Skeletal muscle tissue (tissue), 4 donors: ENCODE measurements around the gene SUN1. TPM values are rescaled to one million over a fixed set of nuclear protein-coding genes. Genes with fewer than 3 reads are reported as not detected.

ENCODE experiments used
- H3K27ac ChIP-seq: one replicate; pipeline ENCODE4 v1.7.0; 2013; ENCODE audit warnings: mild to moderate bottlenecking, low read depth, low read length, inconsistent platforms
- H3K27me3 ChIP-seq, 3 donors: one replicate each; pipeline ENCODE4 v1.7.0; 2013; ENCODE audit warnings: low read length in 3 of 3; ENCODE audit not compliant: control insufficient read depth in 3 of 3, insufficient read depth in 3 of 3
- H3K36me3 ChIP-seq, 3 donors: one replicate each; pipeline ENCODE4 v1.7.0; 2013; ENCODE audit warnings: low read length in 3 of 3; ENCODE audit not compliant: control insufficient read depth in 3 of 3, insufficient read depth in 3 of 3
- H3K4me1 ChIP-seq, 3 donors: one replicate each; pipeline ENCODE4 v1.7.0; 2013; ENCODE audit warnings: low read length in 3 of 3, mild to moderate bottlenecking in 3 of 3; ENCODE audit not compliant: control insufficient read depth in 3 of 3, insufficient read depth in 3 of 3
- H3K4me3 ChIP-seq, 3 donors: one replicate each; pipeline ENCODE4 v1.7.0; 2013; ENCODE audit warnings: low read length in 3 of 3
- H3K9ac ChIP-seq, 3 donors: one replicate each; pipeline ENCODE4 v1.7.0; 2013; ENCODE audit warnings: low read length in 3 of 3, mild to moderate bottlenecking in 3 of 3, moderate library complexity in 2 of 3, low read depth in 1 of 3
- H3K9me3 ChIP-seq, 3 donors: one replicate each; pipeline ENCODE4 v1.7.0; 2013; ENCODE audit warnings: low read length in 3 of 3; ENCODE audit not compliant: control insufficient read depth in 3 of 3
- total RNA-seq: library from RNA; depleted of rRNA; stranded (reverse); fragments of >200 nt; gene quantifications from one replicate; pipeline ENCODE4 v1.2.3, GENCODE V29; 2014
- donor health status: Osteomylitis.

SUN1 gene
- total RNA-seq, 1 donor from 2014 or later, result 180 TPM

DNA sequence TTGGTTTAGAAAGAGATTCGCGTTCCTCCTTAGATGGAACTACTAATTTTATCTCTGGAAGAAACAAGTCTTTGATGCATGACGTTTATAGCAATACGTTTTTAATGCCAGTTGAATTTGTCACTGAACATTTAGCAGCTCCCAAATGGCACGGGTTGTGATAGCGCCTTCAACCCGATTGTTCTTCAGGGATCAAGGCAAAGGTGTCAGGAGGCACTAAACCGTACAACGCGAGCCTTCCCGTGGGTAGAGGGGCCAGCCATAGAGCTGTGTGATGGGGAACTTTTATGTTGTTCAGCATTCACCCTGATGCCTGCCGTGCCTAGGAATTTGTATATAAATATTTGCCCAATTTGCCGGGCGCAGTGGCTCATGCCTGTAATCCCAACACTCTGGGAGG lies 47.4 kb downstream of the SUN1 start:
- H3K27ac ChIP-seq, result peak overlapping the region; percentile 95
- peaks cover 49 to 75% (median 67%) of the 10 kb centered on the region in 3 donors for H3K4me1 ChIP-seq
- H3K36me3 ChIP-seq, result peaks cover 2 to 5% (median 3%) of the 10 kb centered on the region in 3 donors
- no peaks in the 10 kb centered on the region for H3K27me3 ChIP-seq
- peak overlapping the region in 2 of 3 donors; percentile 77 for H3K9ac ChIP-seq
- peak overlapping the region in 1 of 3 donors; percentile 23 for H3K4me3 ChIP-seq
- no peaks in the 10 kb centered on the region for H3K9me3 ChIP-seq

DNA sequence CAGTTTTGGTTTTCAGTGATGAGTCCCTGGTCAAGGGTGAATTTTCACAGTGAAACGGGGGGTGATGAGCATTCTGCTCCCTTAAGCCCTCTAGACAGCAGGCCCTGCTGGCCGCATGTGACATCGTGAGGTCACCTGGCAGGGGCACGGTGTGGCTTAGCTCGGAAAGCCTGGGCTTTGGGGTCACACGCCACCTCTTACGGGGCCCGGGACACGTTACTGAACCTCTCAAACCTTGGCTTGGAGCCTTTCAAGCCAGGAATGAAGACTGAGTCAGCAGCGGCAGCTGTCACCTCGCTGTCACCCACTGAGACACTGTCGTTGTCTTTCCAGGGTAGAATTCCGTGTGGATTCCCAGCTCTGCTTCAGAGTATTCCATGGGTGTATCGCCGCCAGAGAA lies 48.2 kb downstream of the SUN1 start:
- Histone ChIP-seq H3K4me3 (peak overlapping the region; percentile 38 to 60 (median 57)), H3K27me3 (no peaks in the 10 kb centered on the region), H3K9ac (peak overlapping the region; percentile 67 to 77 (median 76)), H3K27ac (peak overlapping the region; percentile 95), H3K36me3 (peaks cover 0 to 4% (median 2%) of the 10 kb centered on the region in 3 donors), H3K4me1 (peaks cover 47 to 75% (median 67%) of the 10 kb centered on the region in 3 donors), H3K9me3 (no peaks in the 10 kb centered on the region)

DNA sequence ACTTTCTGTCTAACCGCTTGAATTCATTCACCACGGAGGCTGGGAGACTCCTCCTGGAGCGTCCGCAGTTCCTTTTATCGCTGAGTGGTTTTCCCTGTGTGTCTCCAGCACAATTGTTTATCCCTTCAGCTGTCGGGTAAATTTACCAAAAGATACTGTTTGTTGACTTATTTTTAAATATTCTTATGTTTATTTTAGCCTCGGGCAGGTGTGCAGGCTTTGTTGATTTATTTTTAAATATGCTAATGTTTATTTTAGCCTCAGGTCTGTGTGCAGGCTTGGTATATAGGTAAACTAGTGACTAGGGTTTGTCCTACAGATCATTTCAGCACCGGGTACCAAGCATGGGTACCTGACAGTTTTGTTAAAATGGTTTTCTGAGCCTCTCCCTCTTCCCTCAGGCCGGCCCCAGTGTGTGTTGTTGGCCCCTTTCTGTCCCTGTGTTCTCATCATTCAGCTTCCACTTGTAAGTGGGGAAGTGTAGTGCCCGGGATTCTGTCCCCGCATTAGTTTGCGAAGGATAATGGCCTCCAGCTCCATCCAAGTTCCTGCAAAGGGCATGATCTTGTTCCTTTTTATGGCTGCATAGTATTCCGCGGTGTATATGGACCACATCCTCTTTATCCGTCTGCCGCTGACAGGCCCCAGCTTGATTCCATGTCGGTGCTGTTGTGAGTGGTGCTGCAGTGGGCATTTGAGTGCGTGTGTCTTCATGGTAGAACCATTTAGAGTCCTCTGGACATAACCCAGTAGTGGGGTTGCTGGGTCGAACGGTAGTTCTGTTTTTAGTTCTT lies 49.4 kb downstream of the SUN1 start:
- Histone ChIP-seq H3K4me1 (peaks cover 52 to 84% (median 76%) of the 10 kb centered on the region in 3 donors), H3K27me3 (no peaks in the 10 kb centered on the region)

DNA sequence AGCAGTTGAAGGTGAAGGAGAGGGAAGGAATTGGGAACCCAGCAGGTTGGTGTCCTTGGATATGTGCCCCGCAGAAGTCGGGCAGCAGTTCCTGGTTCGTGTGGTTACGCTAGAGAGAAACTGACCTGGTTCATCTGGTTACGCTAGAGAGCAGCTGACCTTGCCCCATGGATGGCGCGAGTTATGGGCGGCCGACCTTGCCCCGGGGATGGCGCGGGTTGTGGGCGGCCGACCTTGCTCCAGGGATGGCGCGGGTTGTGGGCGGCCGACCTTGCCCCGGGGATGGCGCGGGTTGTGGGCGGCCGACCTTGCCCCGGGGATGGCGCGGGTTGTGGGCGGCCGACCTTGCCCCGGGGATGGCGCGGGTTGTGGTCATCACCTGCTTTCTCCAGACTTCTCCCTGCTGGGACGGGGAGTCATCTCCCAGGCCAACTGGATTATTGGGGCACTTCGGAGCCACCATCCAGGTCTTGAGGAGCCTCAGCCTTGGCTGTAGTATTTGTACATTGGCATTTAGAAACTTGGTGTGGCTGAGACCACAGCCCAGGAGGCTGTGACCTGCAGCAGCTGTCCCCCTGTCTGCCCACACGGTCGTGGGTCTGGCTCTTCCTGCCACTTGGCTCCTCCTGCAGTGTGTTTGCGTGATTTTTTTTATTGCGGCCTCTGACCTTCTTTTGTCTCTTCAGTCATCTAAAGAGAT lies 50.2 kb downstream of the SUN1 start:
- Histone ChIP-seq H3K4me3 (no peak overlapping the region), H3K9ac (peak overlapping the region in 1 of 3 donors; percentile 45), H3K27ac (peak overlapping the region; percentile 7), H3K36me3 (peaks cover 10 to 14% (median 12%) of the 10 kb centered on the region in 3 donors), H3K4me1 (peaks cover 58 to 92% (median 83%) of the 10 kb centered on the region in 3 donors), H3K27me3 (no peaks in the 10 kb centered on the region), H3K9me3 (no peaks in the 10 kb centered on the region)

More for the DNA sequence above, 49.4 kb downstream of the SUN1 start:
- H3K9ac ChIP-seq, result no peak overlapping the region
- peaks cover 1 to 7% (median 5%) of the 10 kb centered on the region in 3 donors for H3K36me3 ChIP-seq
- no peaks in the 10 kb centered on the region for H3K9me3 ChIP-seq
- H3K4me3 ChIP-seq, result no peak overlapping the region
- H3K27ac ChIP-seq, result no peak overlapping the region

DNA sequence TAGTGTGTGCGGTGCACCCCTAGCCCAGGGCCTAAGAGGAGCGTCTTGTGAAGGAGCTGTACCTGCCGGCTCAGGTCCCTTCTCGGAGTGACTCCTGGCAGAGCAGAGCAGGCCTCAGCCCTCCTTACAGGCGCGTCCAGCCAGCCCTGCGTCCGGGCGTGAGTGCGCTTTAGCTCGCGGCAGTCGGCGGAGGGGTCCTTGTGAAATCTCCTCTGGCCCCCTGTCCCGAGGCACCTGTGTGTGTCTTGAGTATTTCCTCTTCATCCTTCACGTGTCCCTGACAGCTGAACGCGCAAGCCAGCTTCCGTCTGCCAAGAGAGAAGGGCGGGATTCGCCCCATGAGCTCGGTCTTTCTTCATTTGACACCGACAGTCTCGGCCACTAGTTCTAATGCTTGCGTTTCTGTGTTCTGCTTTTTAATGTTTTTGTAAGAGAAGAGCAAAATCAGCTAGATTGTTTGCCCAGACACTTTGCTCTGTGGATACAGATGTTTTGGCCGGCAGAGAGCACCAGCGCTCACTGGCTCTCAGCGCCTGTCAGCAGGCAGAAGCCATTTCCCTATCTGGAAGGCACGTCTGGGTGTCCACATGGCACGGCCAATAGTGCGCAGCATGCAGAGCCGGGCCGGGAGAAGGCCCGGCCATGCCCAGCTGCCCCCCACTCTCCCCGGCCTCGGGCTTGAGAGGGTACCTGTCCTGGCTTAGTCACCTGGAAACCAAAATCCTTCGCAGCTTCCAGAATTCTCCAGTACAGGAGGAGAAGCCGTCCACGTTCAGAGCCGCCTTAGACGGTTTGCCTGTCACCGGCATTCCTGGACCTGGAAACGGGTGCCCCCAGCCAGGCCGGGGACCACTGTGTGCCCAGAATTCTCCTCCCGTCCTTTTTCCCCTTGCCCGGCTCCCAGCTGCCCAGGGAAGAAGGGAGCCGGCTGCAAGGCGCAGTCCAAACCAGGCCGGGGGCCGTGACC lies 51.1 kb downstream of the SUN1 start:
- Histone ChIP-seq H3K4me3 (peak overlapping the region in 1 of 3 donors; percentile 8), H3K9ac (peak overlapping the region in 2 of 3 donors; percentile 5 to 45), H3K27me3 (no peaks in the 10 kb centered on the region), H3K4me1 (peaks cover 52 to 91% (median 77%) of the 10 kb centered on the region in 3 donors), H3K27ac (peak overlapping the region; percentile 7), H3K9me3 (no peaks in the 10 kb centered on the region), H3K36me3 (peaks cover 18 to 21% (median 20%) of the 10 kb centered on the region in 3 donors)

DNA sequence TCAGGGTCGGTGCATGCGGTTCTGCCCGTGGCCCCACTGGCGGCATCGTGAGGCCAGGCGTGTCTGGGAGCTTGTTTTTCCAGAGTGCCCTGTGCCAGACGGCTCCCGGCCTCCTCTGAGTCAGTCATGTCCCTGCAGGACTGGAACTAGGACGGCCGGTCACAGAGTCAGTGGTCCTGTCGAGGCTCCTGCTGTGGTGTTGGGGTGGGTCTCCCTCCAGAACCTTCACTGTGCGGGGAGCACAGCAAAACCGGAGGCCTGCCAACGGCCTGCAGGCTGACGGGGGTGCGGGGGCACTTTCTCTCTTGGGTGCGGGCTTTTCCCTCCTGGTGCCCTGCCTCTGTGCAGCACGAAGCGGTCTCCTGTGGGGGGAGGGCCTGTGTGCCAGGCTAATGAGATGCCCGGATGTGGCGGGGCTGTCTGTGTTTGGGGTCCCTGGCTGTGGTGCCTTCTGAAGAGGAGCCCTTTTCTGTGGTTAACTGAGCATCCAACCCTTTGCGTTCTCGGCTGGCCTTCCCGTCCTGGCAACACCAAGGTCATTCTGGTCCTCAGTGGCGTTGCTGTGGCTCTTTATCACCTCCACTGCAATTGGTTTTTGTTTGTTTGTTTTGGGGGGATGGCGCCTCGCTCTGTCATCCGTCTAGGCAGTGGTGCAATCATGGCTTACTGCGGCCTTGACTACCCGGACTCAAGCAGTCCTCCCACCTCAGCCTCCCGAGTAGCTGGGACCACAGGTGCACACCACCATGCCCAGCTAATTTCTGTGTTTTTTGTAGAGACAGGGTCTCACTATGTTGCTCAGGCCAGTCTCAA lies 52.1 kb downstream of the SUN1 start:
- no peak overlapping the region for H3K9ac ChIP-seq
- H3K27ac ChIP-seq, result no peak overlapping the region
- H3K4me3 ChIP-seq, result no peak overlapping the region

DNA sequence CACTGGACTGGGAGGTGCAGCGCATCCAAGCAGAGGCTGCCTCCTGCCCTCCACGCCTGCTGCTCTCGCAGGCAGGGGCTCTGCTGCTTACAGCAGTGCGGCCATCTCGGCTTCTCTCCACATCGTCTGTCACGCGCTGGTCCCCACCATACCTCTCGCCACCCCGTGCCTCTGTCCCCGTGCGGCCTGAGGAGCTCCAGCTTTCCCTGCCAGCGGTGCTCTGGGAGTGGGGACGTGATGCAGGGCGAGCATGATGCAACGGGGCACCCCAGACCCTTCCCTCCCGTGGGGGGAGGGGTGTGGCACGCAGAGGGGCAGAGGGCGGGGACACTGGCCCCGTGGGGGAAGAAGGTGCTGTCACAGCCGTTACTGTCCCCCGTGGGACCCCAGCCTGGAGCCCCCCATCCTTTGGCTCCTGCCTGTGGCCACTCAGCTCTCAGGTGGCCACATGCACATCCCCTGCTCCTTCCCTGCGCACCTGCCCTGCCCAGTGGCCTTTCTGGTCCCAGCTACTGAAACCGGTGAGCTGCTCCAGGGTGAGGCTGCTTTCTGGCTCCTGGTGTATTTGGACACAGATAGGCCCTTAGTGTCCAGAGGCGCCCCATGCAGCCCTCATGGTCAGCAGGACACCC lies 53.1 kb downstream of the SUN1 start:
- peaks cover 27 to 32% (median 30%) of the 10 kb centered on the region in 3 donors for H3K36me3 ChIP-seq
- H3K4me3 ChIP-seq, result no peak overlapping the region
- H3K4me1 ChIP-seq, result peaks cover 32 to 72% (median 58%) of the 10 kb centered on the region in 3 donors
- no peaks in the 10 kb centered on the region for H3K27me3 ChIP-seq
- H3K9me3 ChIP-seq, result no peaks in the 10 kb centered on the region
- no peak overlapping the region for H3K9ac ChIP-seq
- H3K27ac ChIP-seq, result no peak overlapping the region

More for the DNA sequence above, 52.1 kb downstream of the SUN1 start:
- Histone ChIP-seq H3K27me3 (no peaks in the 10 kb centered on the region), H3K4me1 (peaks cover 41 to 82% (median 68%) of the 10 kb centered on the region in 3 donors), H3K36me3 (peaks cover 27 to 31% (median 28%) of the 10 kb centered on the region in 3 donors), H3K9me3 (no peaks in the 10 kb centered on the region)

DNA sequence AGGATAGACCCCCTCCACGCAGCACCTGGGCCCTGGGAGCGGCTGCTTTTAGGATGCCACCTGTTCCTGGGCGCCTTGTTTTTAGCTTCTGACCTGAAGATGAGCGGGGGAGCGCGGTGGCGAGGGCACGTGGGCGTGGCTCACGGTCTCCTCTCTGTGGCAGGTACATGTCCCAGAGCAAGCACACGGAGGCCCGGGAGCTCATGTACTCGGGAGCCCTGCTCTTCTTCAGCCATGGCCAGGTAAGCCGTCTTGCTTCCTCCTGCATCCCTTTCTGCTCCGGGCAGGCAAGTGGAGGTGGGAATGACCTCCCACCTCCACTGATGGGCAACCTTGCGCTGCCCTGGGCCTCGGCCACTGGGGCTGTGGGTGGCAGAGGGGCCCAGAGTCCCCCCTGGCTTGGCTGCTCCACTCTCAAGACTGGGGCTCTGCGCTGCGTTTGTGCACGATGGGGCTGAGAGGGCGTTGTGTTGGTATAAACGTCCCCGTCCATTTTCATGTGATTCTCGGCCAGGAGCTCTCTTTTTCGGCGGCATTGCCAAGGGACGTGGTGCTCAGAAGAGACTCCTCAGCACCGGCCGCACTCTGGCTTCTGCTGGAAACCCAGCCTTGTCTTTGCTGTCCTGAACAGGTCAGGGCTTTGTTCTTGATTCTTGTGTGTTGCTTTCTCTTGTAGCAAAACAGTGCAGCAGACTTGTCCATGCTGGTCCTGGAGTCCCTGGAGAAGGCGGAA lies 53.8 kb downstream of the SUN1 start:
- Histone ChIP-seq H3K4me1 (peaks cover 26 to 65% (median 52%) of the 10 kb centered on the region in 3 donors), H3K9ac (peak overlapping the region in 1 of 3 donors; percentile 74), H3K27ac (peak overlapping the region; percentile 6), H3K36me3 (peaks cover 32 to 38% (median 36%) of the 10 kb centered on the region in 3 donors), H3K9me3 (no peaks in the 10 kb centered on the region), H3K4me3 (no peak overlapping the region), H3K27me3 (no peaks in the 10 kb centered on the region)
